HEK293 (cell line): Measurements from ENCODE around the gene METTL8.

ENCODE experiments used
- CTCF ChIA-PET: fragments of 350-600 bp; formaldehyde crosslinking; extraction: SDS; loops from one replicate; lab custom pipeline; 2021; ENCODE audit warnings: antibody characterized with exemption; lab: Yijun Ruan, JAX
- POLR2A ChIA-PET: fragments of 300-600 bp; formaldehyde crosslinking; extraction: SDS; loops from one replicate; lab custom pipeline; 2020; ENCODE audit warnings: antibody characterized with exemption, inconsistent platforms; lab: Yijun Ruan, JAX
- H3K27ac ChIP-seq: fragments of 200-500 bp; sonication (Bioruptor generic); 2 replicates; pipeline ENCODE4 v1.5.1; 2014; ENCODE audit warnings: low read depth, low read length, control low read depth, inconsistent platforms; ENCODE audit errors: extremely low read depth
- H3K36me3 ChIP-seq, 2 experiments: fragments of 200-500 bp in 1 of 2; sonication (Bioruptor generic) in 1 of 2; 1 replicate in 1 of 2; 2 replicates in 1 of 2; pipeline ENCODE4 v1.5.1; 2014 to 2017; ENCODE audit warnings: inconsistent platforms in 2 of 2, low read length in 2 of 2; ENCODE audit not compliant: control insufficient read depth in 2 of 2, insufficient read depth in 1 of 2
- H3K4me1 ChIP-seq: fragments of 200-500 bp; sonication (Bioruptor generic); 2 replicates; pipeline ENCODE4 v1.5.1; 2014; ENCODE audit warnings: mild to moderate bottlenecking, low read length, inconsistent platforms; ENCODE audit not compliant: control insufficient read depth, insufficient read depth
- H3K4me3 ChIP-seq: 2 replicates; pipeline ENCODE4 v1.5.1; 2011; ENCODE audit warnings: low read depth, mild to moderate bottlenecking, control low read depth, low read length, moderate library complexity
- H3K9me3 ChIP-seq: fragments of 200-500 bp; sonication (Bioruptor generic); 2 replicates; pipeline ENCODE4 v1.5.1; 2014; ENCODE audit warnings: low read depth, low read length, inconsistent platforms; ENCODE audit not compliant: control insufficient read depth, insufficient read depth
- EGR2 ChIP-seq: fragments of 450-650 bp; formaldehyde crosslinking; IDR thresholded peaks from 2 replicates; pipeline ENCODE4 v1.5.1; 2016; ENCODE audit warnings: low read depth, missing biosample characterization, missing genetic modification characterization
- WT1 ChIP-seq: fragments of 450-650 bp; formaldehyde crosslinking; IDR thresholded peaks from 2 replicates; pipeline ENCODE4 v1.5.1; 2016; ENCODE audit warnings: missing biosample characterization, missing genetic modification characterization
- ZBTB1 ChIP-seq: fragments of 450-650 bp; formaldehyde crosslinking; IDR thresholded peaks from 2 replicates; pipeline ENCODE4 v1.5.1; 2016; ENCODE audit warnings: missing biosample characterization, missing genetic modification characterization
- ZFP3 ChIP-seq: fragments of 450-650 bp; formaldehyde crosslinking; IDR thresholded peaks from 2 replicates; pipeline ENCODE4 v1.5.1; 2016; ENCODE audit warnings: low read depth, missing biosample characterization, missing genetic modification characterization
- ZNF37A ChIP-seq: fragments of 450-650 bp; IDR thresholded peaks from 2 replicates; pipeline ENCODE4 v1.5.1; 2018; ENCODE audit warnings: missing biosample characterization, missing genetic modification characterization
- ZNF560 ChIP-seq: fragments of 450-650 bp; formaldehyde crosslinking; IDR thresholded peaks from 2 replicates; pipeline ENCODE4 v1.5.1; 2017; ENCODE audit warnings: missing biosample characterization, missing genetic modification characterization, borderline replicate concordance
- ZNF792 ChIP-seq: fragments of 450-650 bp; formaldehyde crosslinking; IDR thresholded peaks from 2 replicates; pipeline ENCODE4 v1.5.1; 2016; ENCODE audit warnings: missing biosample characterization, missing genetic modification characterization
- ZNF830 ChIP-seq: fragments of 450-650 bp; IDR thresholded peaks from 2 replicates; pipeline ENCODE4 v1.5.0; 2018; ENCODE audit warnings: missing biosample characterization, missing genetic modification characterization, low read depth, mild to moderate bottlenecking, moderate library complexity
- TF ChIP-seq, protein P1 (sequence below): fragments of 450-650 bp; formaldehyde crosslinking; IDR thresholded peaks from 2 replicates; pipeline ENCODE4 v1.5.1; 2016; ENCODE audit warnings: missing biosample characterization, missing genetic modification characterization
- TF ChIP-seq, protein P2 (sequence below): fragments of 450-650 bp; formaldehyde crosslinking; IDR thresholded peaks from 2 replicates; pipeline ENCODE4 v1.5.1; 2016; ENCODE audit warnings: missing biosample characterization, missing genetic modification characterization
- TF ChIP-seq, protein P3 (sequence below): fragments of 450-650 bp; formaldehyde crosslinking; IDR thresholded peaks from 2 replicates; pipeline ENCODE4 v1.5.1; 2016; ENCODE audit warnings: missing biosample characterization, missing genetic modification characterization
- TF ChIP-seq, protein P4 (sequence below): fragments of 450-650 bp; IDR thresholded peaks from 2 replicates; pipeline ENCODE4 v1.5.1; 2018; ENCODE audit warnings: missing biosample characterization, mild to moderate bottlenecking, missing genetic modification characterization
- TF ChIP-seq, protein P5 (sequence below): fragments of 450-650 bp; formaldehyde crosslinking; IDR thresholded peaks from 2 replicates; pipeline ENCODE4; 2016; ENCODE audit warnings: missing biosample characterization, missing genetic modification characterization
- TF ChIP-seq, protein P6 (sequence below): fragments of 450-650 bp; formaldehyde crosslinking; IDR thresholded peaks from 2 replicates; pipeline ENCODE4 v1.5.1; 2016; ENCODE audit warnings: missing biosample characterization, missing genetic modification characterization
- TF ChIP-seq, protein P7 (sequence below): fragments of 450-650 bp; IDR thresholded peaks from 2 replicates; pipeline ENCODE4 v1.5.1; 2018; ENCODE audit warnings: missing biosample characterization, missing genetic modification characterization

Gene METTL8

DNA sequence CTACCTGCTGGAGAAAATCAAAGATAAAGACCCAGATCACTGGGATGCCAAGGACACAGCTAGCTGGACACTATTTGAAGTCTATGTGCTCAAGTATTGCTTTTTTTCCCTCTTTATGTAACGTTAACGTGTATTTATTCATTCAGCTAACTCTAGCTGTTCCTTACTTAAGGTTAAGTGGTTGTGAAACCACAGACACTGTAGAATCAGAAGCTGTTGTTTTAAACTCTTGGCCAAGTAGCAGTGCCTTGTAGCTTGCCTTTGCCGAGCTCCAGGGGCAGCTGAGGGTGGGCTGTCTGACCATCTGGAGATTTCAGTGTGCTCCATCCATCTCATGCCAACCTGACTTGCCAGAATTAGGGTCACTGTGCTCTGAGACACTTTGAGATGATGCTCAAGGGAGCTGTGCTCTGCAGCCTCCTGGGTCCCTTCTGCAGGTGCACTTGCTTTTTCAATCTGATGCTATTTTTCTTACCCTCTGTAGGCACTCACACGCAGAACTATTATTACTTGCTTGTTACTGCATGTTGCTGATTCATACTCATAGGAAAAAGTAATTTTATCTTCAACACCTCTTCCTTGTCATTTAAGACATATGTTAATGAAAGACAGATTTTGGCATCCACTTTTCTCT, 116.2 kb downstream of the METTL8 start:
- Histone ChIP-seq H3K27ac (no peak overlapping the region), H3K4me1 (no peaks in the 10 kb centered on the region), H3K9me3 (no peaks in the 10 kb centered on the region), H3K4me3 (no peak overlapping the region), H3K36me3 (peaks cover 0 to 3% of the 10 kb centered on the region in 2 experiments; a peak in 1 of 3 replicates)
- ChIA-PET POLR2A (no interaction called here), CTCF (interaction anchor here (0.6 kb wide), 1 partner anchor 1833 kb away, joined by 3 read pairs; no protein-coding TSS in a partner anchor)
- no peak for TF ChIP-seq ZBTB1 (tag by site-specific recombination)
- TF ChIP-seq, protein P1, sequence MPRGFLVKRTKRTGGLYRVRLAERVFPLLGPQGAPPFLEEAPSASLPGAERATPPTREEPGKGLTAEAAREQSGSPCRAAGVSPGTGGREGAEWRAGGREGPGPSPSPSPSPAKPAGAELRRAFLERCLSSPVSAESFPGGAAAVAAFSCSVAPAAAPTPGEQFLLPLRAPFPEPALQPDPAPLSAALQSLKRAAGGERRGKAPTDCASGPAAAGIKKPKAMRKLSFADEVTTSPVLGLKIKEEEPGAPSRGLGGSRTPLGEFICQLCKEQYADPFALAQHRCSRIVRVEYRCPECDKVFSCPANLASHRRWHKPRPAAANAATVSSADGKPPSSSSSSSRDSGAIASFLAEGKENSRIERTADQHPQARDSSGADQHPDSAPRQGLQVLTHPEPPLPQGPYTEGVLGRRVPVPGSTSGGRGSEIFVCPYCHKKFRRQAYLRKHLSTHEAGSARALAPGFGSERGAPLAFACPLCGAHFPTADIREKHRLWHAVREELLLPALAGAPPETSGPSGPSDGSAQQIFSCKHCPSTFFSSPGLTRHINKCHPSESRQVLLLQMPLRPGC (tag by site-specific recombination) = no peak
- no peak for TF ChIP-seq WT1 (tag by site-specific recombination)
- no peak for TF ChIP-seq ZNF560 (tag by site-specific recombination)
- no peak for TF ChIP-seq ZNF830 (tag by site-specific recombination)
- TF ChIP-seq, protein P2, sequence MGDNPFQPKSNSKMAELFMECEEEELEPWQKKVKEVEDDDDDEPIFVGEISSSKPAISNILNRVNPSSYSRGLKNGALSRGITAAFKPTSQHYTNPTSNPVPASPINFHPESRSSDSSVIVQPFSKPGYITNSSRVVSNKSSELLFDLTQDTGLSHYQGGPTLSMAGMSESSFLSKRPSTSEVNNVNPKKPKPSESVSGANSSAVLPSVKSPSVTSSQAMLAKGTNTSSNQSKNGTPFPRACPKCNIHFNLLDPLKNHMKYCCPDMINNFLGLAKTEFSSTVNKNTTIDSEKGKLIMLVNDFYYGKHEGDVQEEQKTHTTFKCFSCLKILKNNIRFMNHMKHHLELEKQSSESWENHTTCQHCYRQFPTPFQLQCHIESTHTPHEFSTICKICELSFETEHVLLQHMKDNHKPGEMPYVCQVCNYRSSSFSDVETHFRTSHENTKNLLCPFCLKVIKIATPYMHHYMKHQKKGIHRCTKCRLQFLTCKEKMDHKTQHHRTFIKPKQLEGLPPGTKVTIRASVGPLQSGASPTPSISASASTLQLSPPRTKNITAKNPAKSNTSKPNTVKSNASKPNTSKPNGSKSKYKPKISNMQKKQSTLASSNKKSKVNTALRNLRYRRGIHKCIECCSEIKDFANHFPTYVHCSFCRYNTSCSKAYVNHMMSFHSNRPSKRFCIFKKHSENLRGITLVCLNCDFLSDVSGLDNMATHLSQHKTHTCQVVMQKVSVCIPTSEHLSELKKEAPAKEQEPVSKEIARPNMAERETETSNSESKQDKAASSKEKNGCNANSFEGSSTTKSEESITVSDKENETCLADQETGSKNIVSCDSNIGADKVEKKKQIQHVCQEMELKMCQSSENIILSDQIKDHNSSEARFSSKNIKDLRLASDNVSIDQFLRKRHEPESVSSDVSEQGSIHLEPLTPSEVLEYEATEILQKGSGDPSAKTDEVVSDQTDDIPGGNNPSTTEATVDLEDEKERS (tag by site-specific recombination) = no peak
- TF ChIP-seq, protein P3, sequence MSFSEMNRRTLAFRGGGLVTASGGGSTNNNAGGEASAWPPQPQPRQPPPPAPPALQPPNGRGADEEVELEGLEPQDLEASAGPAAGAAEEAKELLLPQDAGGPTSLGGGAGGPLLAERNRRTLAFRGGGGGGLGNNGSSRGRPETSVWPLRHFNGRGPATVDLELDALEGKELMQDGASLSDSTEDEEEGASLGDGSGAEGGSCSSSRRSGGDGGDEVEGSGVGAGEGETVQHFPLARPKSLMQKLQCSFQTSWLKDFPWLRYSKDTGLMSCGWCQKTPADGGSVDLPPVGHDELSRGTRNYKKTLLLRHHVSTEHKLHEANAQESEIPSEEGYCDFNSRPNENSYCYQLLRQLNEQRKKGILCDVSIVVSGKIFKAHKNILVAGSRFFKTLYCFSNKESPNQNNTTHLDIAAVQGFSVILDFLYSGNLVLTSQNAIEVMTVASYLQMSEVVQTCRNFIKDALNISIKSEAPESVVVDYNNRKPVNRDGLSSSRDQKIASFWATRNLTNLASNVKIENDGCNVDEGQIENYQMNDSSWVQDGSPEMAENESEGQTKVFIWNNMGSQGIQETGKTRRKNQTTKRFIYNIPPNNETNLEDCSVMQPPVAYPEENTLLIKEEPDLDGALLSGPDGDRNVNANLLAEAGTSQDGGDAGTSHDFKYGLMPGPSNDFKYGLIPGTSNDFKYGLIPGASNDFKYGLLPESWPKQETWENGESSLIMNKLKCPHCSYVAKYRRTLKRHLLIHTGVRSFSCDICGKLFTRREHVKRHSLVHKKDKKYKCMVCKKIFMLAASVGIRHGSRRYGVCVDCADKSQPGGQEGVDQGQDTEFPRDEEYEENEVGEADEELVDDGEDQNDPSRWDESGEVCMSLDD = no peak
- TF ChIP-seq, protein P4, sequence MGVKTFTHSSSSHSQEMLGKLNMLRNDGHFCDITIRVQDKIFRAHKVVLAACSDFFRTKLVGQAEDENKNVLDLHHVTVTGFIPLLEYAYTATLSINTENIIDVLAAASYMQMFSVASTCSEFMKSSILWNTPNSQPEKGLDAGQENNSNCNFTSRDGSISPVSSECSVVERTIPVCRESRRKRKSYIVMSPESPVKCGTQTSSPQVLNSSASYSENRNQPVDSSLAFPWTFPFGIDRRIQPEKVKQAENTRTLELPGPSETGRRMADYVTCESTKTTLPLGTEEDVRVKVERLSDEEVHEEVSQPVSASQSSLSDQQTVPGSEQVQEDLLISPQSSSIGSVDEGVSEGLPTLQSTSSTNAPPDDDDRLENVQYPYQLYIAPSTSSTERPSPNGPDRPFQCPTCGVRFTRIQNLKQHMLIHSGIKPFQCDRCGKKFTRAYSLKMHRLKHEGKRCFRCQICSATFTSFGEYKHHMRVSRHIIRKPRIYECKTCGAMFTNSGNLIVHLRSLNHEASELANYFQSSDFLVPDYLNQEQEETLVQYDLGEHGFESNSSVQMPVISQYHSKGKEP (tag by site-specific recombination) = no peak
- TF ChIP-seq EGR2 (tag by site-specific recombination) = no peak
- TF ChIP-seq, protein P5, sequence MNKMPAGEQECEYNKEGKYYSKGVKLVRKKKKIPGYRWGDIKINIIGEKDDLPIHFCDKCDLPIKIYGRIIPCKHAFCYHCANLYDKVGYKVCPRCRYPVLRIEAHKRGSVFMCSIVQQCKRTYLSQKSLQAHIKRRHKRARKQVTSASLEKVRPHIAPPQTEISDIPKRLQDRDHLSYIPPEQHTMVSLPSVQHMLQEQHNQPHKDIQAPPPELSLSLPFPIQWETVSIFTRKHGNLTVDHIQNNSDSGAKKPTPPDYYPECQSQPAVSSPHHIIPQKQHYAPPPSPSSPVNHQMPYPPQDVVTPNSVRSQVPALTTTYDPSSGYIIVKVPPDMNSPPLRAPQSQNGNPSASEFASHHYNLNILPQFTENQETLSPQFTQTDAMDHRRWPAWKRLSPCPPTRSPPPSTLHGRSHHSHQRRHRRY (tag by site-specific recombination) = no peak

DNA sequence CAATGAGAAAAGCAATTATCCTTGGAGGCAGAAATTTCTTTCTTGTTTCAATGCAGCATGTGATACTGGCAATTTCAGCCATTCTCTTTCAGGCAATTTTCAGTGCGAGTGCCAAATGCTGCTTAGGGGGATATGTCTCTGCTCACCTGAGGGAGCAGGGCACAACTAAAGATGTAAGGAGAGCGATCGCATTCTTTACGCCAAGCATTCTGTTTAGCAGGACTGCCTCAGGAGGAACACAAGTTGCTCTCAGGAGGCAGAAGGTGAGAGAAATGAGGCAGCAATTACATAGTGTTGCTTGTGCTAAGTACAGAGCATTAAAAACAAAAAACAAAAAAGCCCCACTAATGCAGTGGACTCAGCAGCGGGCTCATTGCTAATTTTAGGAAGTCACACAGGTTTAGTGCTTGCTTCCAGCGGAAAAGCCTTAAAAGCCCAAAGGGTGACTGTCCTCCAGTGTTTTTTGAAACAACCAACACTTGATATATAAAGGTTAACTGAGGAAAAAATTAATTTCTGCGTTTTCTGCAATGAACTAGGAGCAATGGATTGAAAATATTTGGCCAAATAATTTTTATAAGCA, 116.9 kb downstream of the METTL8 start:
- no peaks in the 10 kb centered on the region for H3K4me1 ChIP-seq
- CTCF ChIA-PET = no interaction called here
- TF ChIP-seq ZNF37A (no peak), ZFP3 (tag by site-specific recombination) (no peak), ZNF792 (no peak)
- TF ChIP-seq, protein P6, sequence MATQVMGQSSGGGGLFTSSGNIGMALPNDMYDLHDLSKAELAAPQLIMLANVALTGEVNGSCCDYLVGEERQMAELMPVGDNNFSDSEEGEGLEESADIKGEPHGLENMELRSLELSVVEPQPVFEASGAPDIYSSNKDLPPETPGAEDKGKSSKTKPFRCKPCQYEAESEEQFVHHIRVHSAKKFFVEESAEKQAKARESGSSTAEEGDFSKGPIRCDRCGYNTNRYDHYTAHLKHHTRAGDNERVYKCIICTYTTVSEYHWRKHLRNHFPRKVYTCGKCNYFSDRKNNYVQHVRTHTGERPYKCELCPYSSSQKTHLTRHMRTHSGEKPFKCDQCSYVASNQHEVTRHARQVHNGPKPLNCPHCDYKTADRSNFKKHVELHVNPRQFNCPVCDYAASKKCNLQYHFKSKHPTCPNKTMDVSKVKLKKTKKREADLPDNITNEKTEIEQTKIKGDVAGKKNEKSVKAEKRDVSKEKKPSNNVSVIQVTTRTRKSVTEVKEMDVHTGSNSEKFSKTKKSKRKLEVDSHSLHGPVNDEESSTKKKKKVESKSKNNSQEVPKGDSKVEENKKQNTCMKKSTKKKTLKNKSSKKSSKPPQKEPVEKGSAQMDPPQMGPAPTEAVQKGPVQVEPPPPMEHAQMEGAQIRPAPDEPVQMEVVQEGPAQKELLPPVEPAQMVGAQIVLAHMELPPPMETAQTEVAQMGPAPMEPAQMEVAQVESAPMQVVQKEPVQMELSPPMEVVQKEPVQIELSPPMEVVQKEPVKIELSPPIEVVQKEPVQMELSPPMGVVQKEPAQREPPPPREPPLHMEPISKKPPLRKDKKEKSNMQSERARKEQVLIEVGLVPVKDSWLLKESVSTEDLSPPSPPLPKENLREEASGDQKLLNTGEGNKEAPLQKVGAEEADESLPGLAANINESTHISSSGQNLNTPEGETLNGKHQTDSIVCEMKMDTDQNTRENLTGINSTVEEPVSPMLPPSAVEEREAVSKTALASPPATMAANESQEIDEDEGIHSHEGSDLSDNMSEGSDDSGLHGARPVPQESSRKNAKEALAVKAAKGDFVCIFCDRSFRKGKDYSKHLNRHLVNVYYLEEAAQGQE (tag by site-specific recombination) = no peak
- TF ChIP-seq, protein P5 (tag by site-specific recombination) = no peak
- TF ChIP-seq, protein P7, sequence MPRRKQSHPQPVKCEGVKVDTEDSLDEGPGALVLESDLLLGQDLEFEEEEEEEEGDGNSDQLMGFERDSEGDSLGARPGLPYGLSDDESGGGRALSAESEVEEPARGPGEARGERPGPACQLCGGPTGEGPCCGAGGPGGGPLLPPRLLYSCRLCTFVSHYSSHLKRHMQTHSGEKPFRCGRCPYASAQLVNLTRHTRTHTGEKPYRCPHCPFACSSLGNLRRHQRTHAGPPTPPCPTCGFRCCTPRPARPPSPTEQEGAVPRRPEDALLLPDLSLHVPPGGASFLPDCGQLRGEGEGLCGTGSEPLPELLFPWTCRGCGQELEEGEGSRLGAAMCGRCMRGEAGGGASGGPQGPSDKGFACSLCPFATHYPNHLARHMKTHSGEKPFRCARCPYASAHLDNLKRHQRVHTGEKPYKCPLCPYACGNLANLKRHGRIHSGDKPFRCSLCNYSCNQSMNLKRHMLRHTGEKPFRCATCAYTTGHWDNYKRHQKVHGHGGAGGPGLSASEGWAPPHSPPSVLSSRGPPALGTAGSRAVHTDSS (tag by site-specific recombination) = no peak

More for the DNA sequence above, 116.9 kb downstream of the METTL8 start:
- H3K4me3 ChIP-seq = no peak overlapping the region
- POLR2A ChIA-PET = no interaction called here
- peaks cover 0 to 3% of the 10 kb centered on the region in 2 experiments; a peak in 1 of 3 replicates for H3K36me3 ChIP-seq
- no peak overlapping the region for H3K27ac ChIP-seq
- H3K9me3 ChIP-seq = no peaks in the 10 kb centered on the region
